Sciatic nerve (tissue), 2 donors: ENCODE data around the gene KATNBL1. TPM values are rescaled to one million over a fixed set of nuclear protein-coding genes. Genes with fewer than 3 reads are reported as not detected.

Experiments
- ATAC-seq: fragments of 200-7000 bp; cut with Tn5 transposase; one replicate; pipeline ENCODE4 v1.9.1; 2020; ENCODE audit warnings: mild to moderate bottlenecking, moderate library complexity
- DNase-seq: peaks from one replicate; pipeline ENCODE4 v3.0.0-alpha.2; 2020; ENCODE audit warnings: low spot score
- intact Hi-C: fragments of 100-400 bp; cut with DNase I; formaldehyde crosslinking; loops from one replicate; pipeline ENCODE4 v1.14.2; 2022
- total RNA-seq: library from RNA; stranded (reverse); fragmentation: NEBNext Ultra II Directional; extraction: Animal tissue kit (Norgen Biotek cat#: 25700); gene quantifications from one replicate; pipeline ENCODE4 v1.2.1, GENCODE V29; 2021
- donor health status: DM: no; HTN: no; CAD: no.
- donor health status: DM: no; HTN: no; CAD: no.

KATNBL1 gene
- 80.7 TPM for total RNA-seq

GRCh38 chr15:34209421-34210282, at the start of gene KATNBL1:
Gene KATNBL1, minus strand, starts transcription at chr15:34210096. Its CDS starts 46,420 bp downstream, at chr15:34163676.
- peak; percentile 99 for DNase-seq
- peak; percentile 99 for ATAC-seq
- intact Hi-C loops = loop anchor here (5.0 to 10.0 kb wide), 2 partner anchors 102 to 165 kb away; no protein-coding TSS in a partner anchor

- intact Hi-C loops = no loop called here
- DNase-seq (no peak), ATAC-seq (no peak)
Measured at GRCh38 chr15:34259566-34259965, 49.7 kb upstream of the KATNBL1 start.

GRCh38 chr15:34258151-34258550, 48.3 kb upstream of the KATNBL1 start:
- intact Hi-C loops = no loop called here
- DNase-seq = no peak
- ATAC-seq = no peak

- DNase-seq (no peak), ATAC-seq (no peak)
- intact Hi-C loops = no loop called here
Measured at GRCh38 chr15:34252545-34252944, 42.6 kb upstream of the KATNBL1 start.

GRCh38 chr15:34248190-34248589, 38.3 kb upstream of the KATNBL1 start:
- DNase-seq (no peak), ATAC-seq (no peak)
- intact Hi-C loops = no loop called here

GRCh38 chr15:34246276-34246976, 36.5 kb upstream of the KATNBL1 start:
- intact Hi-C loops = no loop called here
- no peak for DNase-seq
- ATAC-seq = no peak

- intact Hi-C loops = no loop called here
- no peak for ATAC-seq
- no peak for DNase-seq
Measured at GRCh38 chr15:34243226-34243625, 33.3 kb upstream of the KATNBL1 start.

- DNase-seq (no peak), ATAC-seq (no peak)
- intact Hi-C loops = no loop called here
Measured at GRCh38 chr15:34242331-34242710, 32.4 kb upstream of the KATNBL1 start.

GRCh38 chr15:34241376-34242330, 31.8 kb upstream of the KATNBL1 start:
- ATAC-seq (no peak), DNase-seq (no peak)
- intact Hi-C loops = no loop called here

GRCh38 chr15:34240537-34240936, 30.6 kb upstream of the KATNBL1 start:
- no peak for ATAC-seq
- no peak for DNase-seq
- intact Hi-C loops = no loop called here

GRCh38 chr15:34239151-34239808, 29.4 kb upstream of the KATNBL1 start:
- ATAC-seq (no peak), DNase-seq (no peak)
- intact Hi-C loops = no loop called here

- intact Hi-C loops = no loop called here
- DNase-seq = no peak
- no peak for ATAC-seq
Measured at GRCh38 chr15:34233614-34234013, 23.7 kb upstream of the KATNBL1 start.

- intact Hi-C loops = no loop called here
- ATAC-seq = peak; percentile 28
- DNase-seq = no peak
Measured at GRCh38 chr15:34223904-34224596, 14.2 kb upstream of the KATNBL1 start.

GRCh38 chr15:34217587-34218225, 7.8 kb upstream of the KATNBL1 start:
- DNase-seq (no peak), ATAC-seq (no peak)
- intact Hi-C loops = loop anchor here (10.0 kb wide), 1 partner anchor 173 kb away; no protein-coding TSS in a partner anchor

GRCh38 chr15:34216527-34217270, 6.8 kb upstream of the KATNBL1 start:
- no peak for DNase-seq
- ATAC-seq = no peak
- intact Hi-C loops = loop anchor here (10.0 kb wide), 1 partner anchor 172 kb away; no protein-coding TSS in a partner anchor

GRCh38 chr15:34214135-34214534, 4.2 kb upstream of the KATNBL1 start:
- ATAC-seq (no peak), DNase-seq (no peak)
- intact Hi-C loops = loop anchor here (5.0 to 10.0 kb wide), 2 partner anchors 107 to 169 kb away; no protein-coding TSS in a partner anchor

- no peak for ATAC-seq
- DNase-seq = no peak
- intact Hi-C loops = loop anchor here (5.0 to 10.0 kb wide), 2 partner anchors 106 to 169 kb away; no protein-coding TSS in a partner anchor
Measured at GRCh38 chr15:34213690-34214089, 3.8 kb upstream of the KATNBL1 start.
